ENCODE measurements around the gene FAM181A.

The FAM181A gene

DNA sequence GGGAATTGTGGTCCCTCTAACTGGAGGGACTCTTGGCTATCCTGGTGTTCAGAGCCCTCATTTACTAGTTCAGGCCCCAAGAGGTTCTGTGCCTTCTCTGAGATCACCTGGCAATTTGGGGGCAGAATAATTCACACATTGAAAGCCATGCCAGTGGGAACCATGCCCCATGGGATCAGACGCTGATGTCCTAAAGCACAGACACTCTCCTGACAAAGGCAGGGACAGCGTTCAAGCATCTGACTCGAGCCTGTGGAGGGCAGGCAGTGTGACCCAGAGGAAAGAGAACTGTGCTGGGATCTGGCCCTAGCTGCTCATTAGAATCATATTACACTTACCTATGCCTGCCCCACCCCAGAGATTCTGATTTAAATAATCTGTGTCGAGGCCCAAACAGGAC, 51.6 kb downstream of the FAM181A start:
- DNase-seq (ENCODE audit: low read depth), result no peak

All from activated T-cell treated with anti-CD3 and anti-CD28 coated beads for 1 hour (primary cell).